Measurements from ENCODE around the gene AXIN2. TPM values are rescaled to one million over a fixed set of nuclear protein-coding genes. Genes with fewer than 3 reads are reported as not detected.

The AXIN2 gene
- total and polyA plus RNA-seq, 10 of the 15 experiments (the other 5 are each of a cell fraction or from before 2014, with no cell fraction given), result 0.47 to 7.8 (median 3.1) TPM

DNA sequence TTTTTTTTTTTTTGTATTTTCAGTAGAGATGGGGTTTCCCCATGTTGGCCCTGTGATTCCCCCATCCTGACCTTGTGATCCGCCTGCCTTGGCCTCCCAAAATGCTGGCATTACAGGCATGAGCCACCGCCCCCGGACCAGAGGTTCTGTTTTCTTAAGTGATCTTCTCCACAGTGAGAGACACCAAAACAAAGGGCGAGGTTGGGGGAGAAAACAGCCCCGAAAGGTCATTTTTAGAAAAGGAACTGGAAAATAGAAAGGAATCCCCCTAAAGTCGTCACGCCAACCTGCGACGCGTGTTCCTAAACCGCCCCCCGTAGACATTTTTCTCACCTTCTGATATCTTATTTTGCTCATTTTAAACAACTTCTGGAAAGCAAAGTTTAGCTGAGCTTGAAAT, 6.1 kb upstream of the AXIN2 start (continued):
- TF ChIP-seq, protein P1, sequence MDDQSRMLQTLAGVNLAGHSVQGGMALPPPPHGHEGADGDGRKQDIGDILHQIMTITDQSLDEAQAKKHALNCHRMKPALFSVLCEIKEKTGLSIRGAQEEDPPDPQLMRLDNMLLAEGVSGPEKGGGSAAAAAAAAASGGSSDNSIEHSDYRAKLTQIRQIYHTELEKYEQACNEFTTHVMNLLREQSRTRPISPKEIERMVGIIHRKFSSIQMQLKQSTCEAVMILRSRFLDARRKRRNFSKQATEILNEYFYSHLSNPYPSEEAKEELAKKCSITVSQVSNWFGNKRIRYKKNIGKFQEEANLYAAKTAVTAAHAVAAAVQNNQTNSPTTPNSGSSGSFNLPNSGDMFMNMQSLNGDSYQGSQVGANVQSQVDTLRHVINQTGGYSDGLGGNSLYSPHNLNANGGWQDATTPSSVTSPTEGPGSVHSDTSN (IDR thresholded peaks at IDR 0.05; ENCODE audit: insufficient replicate concordance, low read depth, low read length), result no peak
- TF ChIP-seq, protein P2, sequence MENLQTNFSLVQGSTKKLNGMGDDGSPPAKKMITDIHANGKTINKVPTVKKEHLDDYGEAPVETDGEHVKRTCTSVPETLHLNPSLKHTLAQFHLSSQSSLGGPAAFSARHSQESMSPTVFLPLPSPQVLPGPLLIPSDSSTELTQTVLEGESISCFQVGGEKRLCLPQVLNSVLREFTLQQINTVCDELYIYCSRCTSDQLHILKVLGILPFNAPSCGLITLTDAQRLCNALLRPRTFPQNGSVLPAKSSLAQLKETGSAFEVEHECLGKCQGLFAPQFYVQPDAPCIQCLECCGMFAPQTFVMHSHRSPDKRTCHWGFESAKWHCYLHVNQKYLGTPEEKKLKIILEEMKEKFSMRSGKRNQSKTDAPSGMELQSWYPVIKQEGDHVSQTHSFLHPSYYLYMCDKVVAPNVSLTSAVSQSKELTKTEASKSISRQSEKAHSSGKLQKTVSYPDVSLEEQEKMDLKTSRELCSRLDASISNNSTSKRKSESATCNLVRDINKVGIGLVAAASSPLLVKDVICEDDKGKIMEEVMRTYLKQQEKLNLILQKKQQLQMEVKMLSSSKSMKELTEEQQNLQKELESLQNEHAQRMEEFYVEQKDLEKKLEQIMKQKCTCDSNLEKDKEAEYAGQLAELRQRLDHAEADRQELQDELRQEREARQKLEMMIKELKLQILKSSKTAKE (IDR thresholded peaks at IDR 0.05; ENCODE audit: low read depth, poor library complexity, severe bottlenecking), result peak; percentile 67
- no peak for TF ChIP-seq TARDBP (IDR thresholded peaks at IDR 0.05; ENCODE audit: borderline replicate concordance)
- no peak for TF ChIP-seq TCF7 (IDR thresholded peaks at IDR 0.05; ENCODE audit: borderline replicate concordance)
- TF ChIP-seq HDGF (IDR thresholded peaks at IDR 0.05), result no peak
- peak; percentile 76 to 82 for TF ChIP-seq IKZF2 (IDR thresholded peaks at IDR 0.05)
- TF ChIP-seq CBX5 (IDR thresholded peaks at IDR 0.05; ENCODE audit: low read depth), result no peak
- TF ChIP-seq, protein P3, sequence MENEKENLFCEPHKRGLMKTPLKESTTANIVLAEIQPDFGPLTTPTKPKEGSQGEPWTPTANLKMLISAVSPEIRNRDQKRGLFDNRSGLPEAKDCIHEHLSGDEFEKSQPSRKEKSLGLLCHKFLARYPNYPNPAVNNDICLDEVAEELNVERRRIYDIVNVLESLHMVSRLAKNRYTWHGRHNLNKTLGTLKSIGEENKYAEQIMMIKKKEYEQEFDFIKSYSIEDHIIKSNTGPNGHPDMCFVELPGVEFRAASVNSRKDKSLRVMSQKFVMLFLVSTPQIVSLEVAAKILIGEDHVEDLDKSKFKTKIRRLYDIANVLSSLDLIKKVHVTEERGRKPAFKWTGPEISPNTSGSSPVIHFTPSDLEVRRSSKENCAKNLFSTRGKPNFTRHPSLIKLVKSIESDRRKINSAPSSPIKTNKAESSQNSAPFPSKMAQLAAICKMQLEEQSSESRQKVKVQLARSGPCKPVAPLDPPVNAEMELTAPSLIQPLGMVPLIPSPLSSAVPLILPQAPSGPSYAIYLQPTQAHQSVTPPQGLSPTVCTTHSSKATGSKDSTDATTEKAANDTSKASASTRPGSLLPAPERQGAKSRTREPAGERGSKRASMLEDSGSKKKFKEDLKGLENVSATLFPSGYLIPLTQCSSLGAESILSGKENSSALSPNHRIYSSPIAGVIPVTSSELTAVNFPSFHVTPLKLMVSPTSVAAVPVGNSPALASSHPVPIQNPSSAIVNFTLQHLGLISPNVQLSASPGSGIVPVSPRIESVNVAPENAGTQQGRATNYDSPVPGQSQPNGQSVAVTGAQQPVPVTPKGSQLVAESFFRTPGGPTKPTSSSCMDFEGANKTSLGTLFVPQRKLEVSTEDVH (IDR thresholded peaks at IDR 0.05; ENCODE audit: low read depth, partially characterized antibody), result no peak
- TF ChIP-seq, protein P4, sequence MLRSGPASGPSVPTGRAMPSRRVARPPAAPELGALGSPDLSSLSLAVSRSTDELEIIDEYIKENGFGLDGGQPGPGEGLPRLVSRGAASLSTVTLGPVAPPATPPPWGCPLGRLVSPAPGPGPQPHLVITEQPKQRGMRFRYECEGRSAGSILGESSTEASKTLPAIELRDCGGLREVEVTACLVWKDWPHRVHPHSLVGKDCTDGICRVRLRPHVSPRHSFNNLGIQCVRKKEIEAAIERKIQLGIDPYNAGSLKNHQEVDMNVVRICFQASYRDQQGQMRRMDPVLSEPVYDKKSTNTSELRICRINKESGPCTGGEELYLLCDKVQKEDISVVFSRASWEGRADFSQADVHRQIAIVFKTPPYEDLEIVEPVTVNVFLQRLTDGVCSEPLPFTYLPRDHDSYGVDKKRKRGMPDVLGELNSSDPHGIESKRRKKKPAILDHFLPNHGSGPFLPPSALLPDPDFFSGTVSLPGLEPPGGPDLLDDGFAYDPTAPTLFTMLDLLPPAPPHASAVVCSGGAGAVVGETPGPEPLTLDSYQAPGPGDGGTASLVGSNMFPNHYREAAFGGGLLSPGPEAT (IDR thresholded peaks at IDR 0.05; ENCODE audit: low read depth), result peak; percentile 93
- peak; percentile 52 to 59; a peak in 2 of 4 replicates for TF ChIP-seq EP300 (IDR thresholded peaks at IDR 0.05; ENCODE audit: borderline replicate concordance in 1 of 2, control insufficient read depth in 1 of 2, low read depth in 2 of 2, low read length in 2 of 2)
- TF ChIP-seq RAD51 (IDR thresholded peaks at IDR 0.05), result peak; percentile 18; the same call in 1 of the 2 replicates
- TF ChIP-seq RFX5 (IDR thresholded peaks at IDR 0.05; ENCODE audit: low read depth, low read length), result no peak
- no peak for TF ChIP-seq SMAD5 (IDR thresholded peaks at IDR 0.05; ENCODE audit: low read depth)
- no peak for TF ChIP-seq SUPT20H (IDR thresholded peaks at IDR 0.05; ENCODE audit: borderline replicate concordance, control insufficient read depth, low read depth, low read length)
- TF ChIP-seq MXI1 (IDR thresholded peaks at IDR 0.05; ENCODE audit: low read depth, low read length), result no peak
- TF ChIP-seq MEF2A (IDR thresholded peaks at IDR 0.05; ENCODE audit: insufficient read depth, low read depth, low read length), result 0 out of 2 replicates have a peak, but pooled peaks have one; percentile 18
- TF ChIP-seq IKZF1 (conservative IDR thresholded peaks at IDR 0.05), result peak; percentile 80
- TF ChIP-seq MYB (IDR thresholded peaks at IDR 0.05; ENCODE audit: borderline replicate concordance, low read depth, low read length), result no peak
- no peak for TF ChIP-seq RCOR1 (conservative IDR thresholded peaks at IDR 0.05; ENCODE audit: low read depth, low read length)
- no peak for TF ChIP-seq CREM (IDR thresholded peaks at IDR 0.05; ENCODE audit: low read depth)
- peak; percentile 24; the same call in 1 of the 2 replicates for TF ChIP-seq EED (IDR thresholded peaks at IDR 0.05; ENCODE audit: low read depth)
- peak; percentile 41; the same call in 1 of the 2 replicates for TF ChIP-seq NFIC (IDR thresholded peaks at IDR 0.05; ENCODE audit: low read depth, low read length)
- TF ChIP-seq ZNF384 (IDR thresholded peaks at IDR 0.05; ENCODE audit: borderline replicate concordance, low read depth, low read length), result 0 out of 2 replicates have a peak, but pooled peaks have one; percentile 2
- peak; percentile 71 for TF ChIP-seq SPI1 (IDR thresholded peaks at IDR 0.05; ENCODE audit: borderline replicate concordance, insufficient read depth, low read depth, low read length)
